Measurements from ENCODE around the gene C9orf50.

Gene C9orf50

DNA sequence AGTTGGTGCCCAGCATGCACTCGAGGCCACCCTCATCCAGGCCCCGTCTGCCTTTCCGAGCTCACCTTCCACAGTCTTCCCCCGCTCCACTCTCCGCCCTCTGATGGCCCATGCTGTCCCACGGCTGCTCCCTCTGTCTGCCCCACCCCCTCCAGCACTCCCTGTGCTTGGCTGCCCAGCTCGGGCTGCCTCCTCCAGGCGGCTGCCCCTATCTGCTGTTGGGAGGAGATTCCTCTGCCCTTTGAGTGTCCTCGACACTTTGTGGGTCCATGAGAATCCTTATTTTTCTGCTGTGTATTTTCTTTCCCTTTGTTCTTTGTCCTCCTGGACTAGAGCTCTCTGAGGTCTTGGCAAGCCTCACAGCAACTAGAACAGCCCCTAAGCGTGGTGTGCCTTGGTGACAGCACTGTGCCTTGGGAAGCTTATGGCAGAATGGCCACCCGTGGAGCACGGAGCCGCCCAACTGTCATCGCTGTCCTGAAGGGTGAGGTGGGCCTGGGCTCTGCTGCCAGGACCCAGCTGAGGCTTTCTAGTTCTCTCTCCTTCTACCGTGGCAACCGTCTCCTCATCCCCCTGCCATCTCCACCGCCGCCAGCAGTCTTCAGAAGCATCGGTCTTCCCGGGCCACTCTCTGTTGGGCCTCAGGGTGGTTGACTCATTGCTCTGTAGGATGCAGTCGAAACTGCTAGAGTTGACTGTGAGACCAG lies 10.2 kb upstream of the C9orf50 start:
- Histone ChIP-seq H3K9ac (ENCODE audit: low read depth, low read length) (no peak overlapping the region), H3K36me3 (ENCODE audit: insufficient read depth, low read length) (peaks cover 11% of the 10 kb centered on the region; the same call in 1 of the 2 replicates)

DNA sequence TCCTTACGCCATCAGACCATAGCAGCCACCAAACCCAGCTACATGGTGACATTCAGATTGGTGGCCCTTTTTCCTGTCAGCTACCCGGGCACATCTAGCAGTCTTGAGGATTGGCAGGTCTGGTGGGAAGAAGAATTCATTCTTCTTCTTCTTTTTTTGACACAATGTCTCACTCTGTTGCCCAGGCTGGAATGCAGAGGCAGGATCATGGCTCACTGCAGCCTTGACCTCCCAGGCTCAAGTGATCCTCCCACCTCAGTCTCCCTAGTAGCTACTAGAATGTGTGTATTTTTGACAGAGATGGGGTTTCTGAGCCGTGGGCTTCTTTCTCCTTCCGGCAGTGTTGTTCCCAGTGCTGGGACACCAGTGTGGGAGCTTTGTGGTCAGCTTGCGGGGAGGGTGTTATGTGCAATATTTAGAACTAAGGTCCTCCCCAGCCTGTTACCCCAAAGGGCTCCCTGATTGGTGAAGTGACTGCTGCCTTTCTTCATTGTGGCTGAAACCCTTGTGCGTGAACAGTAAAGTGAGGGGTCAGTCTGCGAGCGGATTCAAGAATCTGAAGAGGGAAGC lies 8.4 kb upstream of the C9orf50 start:
- peaks cover 11% of the 10 kb centered on the region; the same call in 1 of the 2 replicates for H3K4me1 ChIP-seq (ENCODE audit: insufficient read depth, low read length)
- peaks cover 6% of the 10 kb centered on the region; the same call in 1 of the 2 replicates for H3K36me3 ChIP-seq (ENCODE audit: insufficient read depth, low read length)
- H3K9ac ChIP-seq (ENCODE audit: low read depth, low read length), result no peak overlapping the region
- no peaks in the 10 kb centered on the region for H3K9me3 ChIP-seq (ENCODE audit: control insufficient read depth, insufficient read depth, low read length)

More for the DNA sequence above, 10.2 kb upstream of the C9orf50 start:
- Histone ChIP-seq H3K4me1 (ENCODE audit: insufficient read depth, low read length) (peaks cover 11% of the 10 kb centered on the region; the same call in 1 of the 2 replicates), H3K9me3 (ENCODE audit: control insufficient read depth, insufficient read depth, low read length) (no peaks in the 10 kb centered on the region)

DNA sequence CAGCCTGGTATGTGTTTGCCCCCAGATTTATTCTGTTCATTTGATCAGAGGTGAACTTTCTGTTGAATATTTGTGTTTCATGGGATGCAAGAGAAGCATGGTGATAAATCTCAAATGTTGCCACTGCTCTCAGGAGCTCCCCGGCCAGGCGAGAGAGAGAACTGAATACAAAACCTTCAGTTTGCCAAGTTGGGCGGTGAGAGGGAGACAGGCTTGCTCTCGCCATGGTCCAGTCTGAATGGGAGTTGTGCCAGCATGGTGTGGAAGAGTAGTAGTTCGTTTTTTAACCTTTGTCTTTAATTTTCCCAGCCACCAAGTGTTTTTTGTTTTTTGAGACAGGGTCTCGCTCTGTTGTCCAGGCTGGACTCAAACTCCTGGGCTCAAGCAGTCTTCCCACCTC lies 7.8 kb upstream of the C9orf50 start:
- Histone ChIP-seq H3K9ac (ENCODE audit: low read depth, low read length) (no peak overlapping the region), H3K9me3 (ENCODE audit: control insufficient read depth, insufficient read depth, low read length) (no peaks in the 10 kb centered on the region), H3K36me3 (ENCODE audit: insufficient read depth, low read length) (peaks cover 6% of the 10 kb centered on the region; the same call in 1 of the 2 replicates), H3K4me1 (ENCODE audit: insufficient read depth, low read length) (peaks cover 11% of the 10 kb centered on the region; the same call in 1 of the 2 replicates)

DNA sequence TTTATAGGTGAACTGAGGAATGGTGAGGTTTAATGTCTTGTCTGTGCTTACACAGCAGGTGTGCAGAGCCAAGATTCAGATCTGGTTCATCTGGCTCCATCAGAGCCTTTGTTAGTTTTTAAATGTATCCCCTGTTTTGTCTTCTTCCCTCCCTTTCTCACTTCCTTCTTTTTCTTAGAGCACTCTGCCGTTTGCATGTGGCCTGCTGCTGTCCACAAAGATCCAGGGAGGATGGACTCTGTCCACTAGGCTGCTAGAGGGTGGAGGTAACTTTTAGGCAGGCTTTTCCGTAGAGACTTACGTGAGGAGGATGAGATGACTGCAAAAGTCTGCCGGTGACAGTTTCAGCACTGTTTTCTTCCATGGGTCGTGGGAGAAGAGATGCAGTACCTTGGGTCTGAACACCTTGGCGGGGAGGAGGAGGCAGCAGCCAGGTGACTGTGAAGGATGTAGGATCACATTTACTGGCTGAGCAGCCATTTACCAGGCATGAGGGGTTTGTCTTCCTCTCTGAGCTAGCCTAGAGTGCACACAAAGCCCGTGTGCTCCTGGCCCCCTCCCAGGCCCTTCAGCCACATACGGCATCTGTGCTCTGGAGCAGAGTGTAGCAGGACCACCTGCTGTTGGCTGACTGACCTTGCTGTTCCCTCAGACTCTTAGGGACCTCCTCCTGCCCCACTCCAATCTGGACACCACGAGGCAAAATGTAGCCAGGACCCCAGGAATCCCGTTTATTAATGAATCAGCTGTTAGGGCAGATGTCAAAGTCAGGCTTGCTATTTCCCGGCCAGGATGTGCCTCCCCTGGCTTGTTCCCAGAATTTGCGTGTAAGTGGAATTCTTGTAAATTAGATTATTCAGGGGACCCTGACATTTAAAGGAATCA lies 6.9 kb upstream of the C9orf50 start:
- no peaks in the 10 kb centered on the region for H3K9me3 ChIP-seq (ENCODE audit: control insufficient read depth, insufficient read depth, low read length)
- peaks cover 3% of the 10 kb centered on the region; the same call in 1 of the 2 replicates for H3K36me3 ChIP-seq (ENCODE audit: insufficient read depth, low read length)
- H3K4me1 ChIP-seq (ENCODE audit: insufficient read depth, low read length), result peaks cover 11% of the 10 kb centered on the region; the same call in 1 of the 2 replicates
- peak overlapping the region; percentile 100; the same call in 1 of the 2 replicates for H3K9ac ChIP-seq (ENCODE audit: low read depth, low read length)

DNA sequence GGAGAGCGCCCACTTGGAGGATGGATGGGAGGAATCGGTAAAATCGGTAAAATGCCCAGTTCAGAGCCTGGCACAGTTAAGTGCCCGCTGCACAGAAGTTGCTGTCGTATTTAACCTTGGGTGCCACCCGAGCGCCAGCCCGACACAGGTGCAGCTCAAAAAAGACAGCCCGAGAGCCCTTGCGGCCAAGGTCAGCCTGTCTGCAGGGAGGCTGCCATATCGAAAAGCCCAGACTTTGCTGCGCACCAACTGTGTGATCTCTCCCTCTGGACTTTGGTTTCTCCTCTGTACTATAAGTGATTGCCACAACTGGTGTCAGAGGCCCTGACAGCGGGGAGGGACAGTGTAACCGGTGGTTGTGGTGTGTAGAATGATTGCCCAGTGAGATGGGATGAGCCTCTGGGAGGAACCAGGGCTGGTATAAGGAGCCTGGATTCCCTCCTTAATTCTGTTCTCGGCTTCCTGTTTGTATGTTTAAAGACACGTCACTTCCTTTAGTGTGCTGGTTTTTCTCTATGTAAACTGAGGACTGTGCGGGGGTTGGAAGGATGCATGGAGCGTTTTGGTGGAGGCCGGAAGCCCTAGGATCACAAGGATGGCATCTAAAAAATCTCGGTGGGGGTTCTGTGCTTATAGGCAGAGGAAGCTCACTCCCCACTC lies 5.9 kb upstream of the C9orf50 start:
- peak overlapping the region; percentile 100 for H3K9ac ChIP-seq (ENCODE audit: low read depth, low read length)
- no peaks in the 10 kb centered on the region for H3K9me3 ChIP-seq (ENCODE audit: control insufficient read depth, insufficient read depth, low read length)
- H3K4me1 ChIP-seq (ENCODE audit: insufficient read depth, low read length), result peaks cover 11% of the 10 kb centered on the region; the same call in 1 of the 2 replicates
- no peaks in the 10 kb centered on the region for H3K36me3 ChIP-seq (ENCODE audit: insufficient read depth, low read length)

DNA sequence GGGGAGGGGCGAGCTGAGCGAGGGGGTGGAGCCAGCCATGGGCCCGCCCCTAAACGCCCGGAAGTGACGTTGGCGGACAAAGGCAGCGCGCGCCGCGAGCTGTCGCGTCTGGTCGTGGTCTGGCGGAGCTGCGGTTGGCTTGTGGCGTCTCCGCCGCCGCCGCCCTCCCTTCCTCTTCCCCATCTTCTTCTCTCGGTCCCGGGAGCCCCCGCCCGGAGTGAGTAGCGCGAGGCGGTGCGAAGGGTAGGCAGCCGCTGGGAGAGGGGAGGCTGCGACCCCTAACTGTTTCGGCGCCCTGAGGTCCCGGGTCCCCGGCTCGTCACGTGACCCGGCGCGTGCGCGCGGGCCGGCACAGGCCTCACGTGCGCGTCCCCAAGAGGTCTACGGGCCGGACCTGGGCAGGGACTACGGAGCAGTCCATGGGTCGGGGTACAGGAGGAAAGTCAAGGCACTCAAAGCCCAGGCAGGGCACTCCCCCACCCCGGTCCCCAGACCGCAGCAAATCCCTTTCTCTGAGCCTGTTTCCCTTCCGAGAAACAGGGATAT lies 5.3 kb upstream of the C9orf50 start, which contains the start of gene NTMT1:
TSS of gene NTMT1 (plus strand) at position 85 of the 546 bp plus-strand sequence. CDS start 6,541 bp downstream, outside the sequence.
- peaks cover 11% of the 10 kb centered on the region; the same call in 1 of the 2 replicates for H3K4me1 ChIP-seq (ENCODE audit: insufficient read depth, low read length)
- no peaks in the 10 kb centered on the region for H3K9me3 ChIP-seq (ENCODE audit: control insufficient read depth, insufficient read depth, low read length)
- no peaks in the 10 kb centered on the region for H3K36me3 ChIP-seq (ENCODE audit: insufficient read depth, low read length)
- H3K9ac ChIP-seq (ENCODE audit: low read depth, low read length), result peak within 1 kb of the TSS; percentile 100

DNA sequence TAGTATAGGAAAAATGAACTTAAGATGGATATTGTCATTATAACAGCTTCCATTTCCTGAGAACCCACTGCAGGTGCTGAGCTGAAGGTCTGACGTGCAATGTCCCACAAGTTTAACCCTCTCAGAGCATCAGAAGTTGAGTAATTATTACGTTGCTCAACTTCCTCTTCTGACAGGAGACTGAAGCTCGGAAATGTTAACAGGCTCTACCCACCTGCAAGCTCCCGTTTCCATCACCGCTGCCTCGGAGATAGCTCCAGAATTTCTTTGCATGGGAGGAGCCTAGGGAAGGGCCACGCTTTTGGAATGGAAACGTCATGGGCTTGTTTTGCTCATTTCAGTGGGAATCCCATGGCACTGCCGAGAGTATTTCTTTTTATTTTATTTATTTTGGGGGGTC lies 4.0 kb upstream of the C9orf50 start:
- peak overlapping the region; percentile 100; the same call in 1 of the 2 replicates for H3K9ac ChIP-seq (ENCODE audit: low read depth, low read length)
- 0 out of 2 replicates have a peak, but pooled peaks cover 5% of the 10 kb centered on the region for H3K4me1 ChIP-seq (ENCODE audit: insufficient read depth, low read length)
- H3K9me3 ChIP-seq (ENCODE audit: control insufficient read depth, insufficient read depth, low read length), result no peaks in the 10 kb centered on the region
- no peaks in the 10 kb centered on the region for H3K36me3 ChIP-seq (ENCODE audit: insufficient read depth, low read length)

DNA sequence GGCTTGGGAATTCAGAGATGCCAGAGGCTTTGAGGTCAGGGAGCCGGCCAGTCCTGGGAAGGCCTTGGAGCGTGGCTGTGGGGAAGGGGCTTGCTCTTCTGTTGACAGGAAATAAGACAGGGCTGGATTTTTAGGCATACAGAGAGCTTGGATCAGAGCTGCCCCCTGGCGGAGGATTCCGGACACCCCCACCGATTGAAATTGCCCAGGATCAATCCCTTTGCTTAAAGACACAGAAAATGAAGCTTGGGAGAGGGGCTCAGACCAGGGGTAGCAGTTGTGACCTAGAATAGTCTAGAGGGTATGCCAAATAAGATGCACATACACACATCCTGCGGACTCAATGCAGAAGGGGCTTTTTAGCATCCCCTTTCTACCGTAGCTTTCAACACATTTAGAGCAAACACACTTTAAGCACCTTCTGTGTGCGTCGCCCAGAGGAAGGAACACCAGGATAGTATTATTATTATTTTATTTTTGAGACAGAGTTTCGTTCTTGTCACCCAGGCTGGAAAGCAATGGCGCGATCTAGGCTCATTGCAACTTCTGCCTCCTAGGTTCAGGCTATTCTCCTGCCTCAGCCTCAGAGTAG lies 3.4 kb upstream of the C9orf50 start:
- no peaks in the 10 kb centered on the region for H3K9me3 ChIP-seq (ENCODE audit: control insufficient read depth, insufficient read depth, low read length)
- no peak overlapping the region for H3K9ac ChIP-seq (ENCODE audit: low read depth, low read length)
- no peaks in the 10 kb centered on the region for H3K36me3 ChIP-seq (ENCODE audit: insufficient read depth, low read length)
- 0 out of 2 replicates have a peak, but pooled peaks cover 5% of the 10 kb centered on the region for H3K4me1 ChIP-seq (ENCODE audit: insufficient read depth, low read length)

DNA sequence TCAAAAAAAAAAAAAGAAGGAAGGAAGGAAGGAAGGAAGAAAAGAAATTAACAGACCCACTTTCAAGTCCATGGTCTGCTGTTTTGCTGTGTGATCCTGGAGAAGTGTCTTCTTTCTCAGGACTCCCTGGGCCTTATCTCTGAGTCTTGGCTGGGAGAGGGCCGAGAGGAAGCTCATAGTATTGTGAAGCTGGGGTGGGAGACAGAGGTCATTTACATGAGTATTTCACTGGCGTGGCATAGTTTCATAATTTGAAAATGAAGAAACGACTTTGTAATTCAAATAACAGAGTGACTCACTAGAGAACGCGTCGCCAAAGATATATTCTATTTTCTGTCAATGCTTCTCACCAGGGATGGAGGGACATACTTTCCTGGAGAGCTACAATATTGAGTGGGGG lies 2.4 kb upstream of the C9orf50 start:
- Histone ChIP-seq H3K36me3 (ENCODE audit: insufficient read depth, low read length) (no peaks in the 10 kb centered on the region), H3K9ac (ENCODE audit: low read depth, low read length) (no peak overlapping the region), H3K4me1 (ENCODE audit: insufficient read depth, low read length) (0 out of 2 replicates have a peak, but pooled peaks cover 5% of the 10 kb centered on the region), H3K9me3 (ENCODE audit: control insufficient read depth, insufficient read depth, low read length) (no peaks in the 10 kb centered on the region)

DNA sequence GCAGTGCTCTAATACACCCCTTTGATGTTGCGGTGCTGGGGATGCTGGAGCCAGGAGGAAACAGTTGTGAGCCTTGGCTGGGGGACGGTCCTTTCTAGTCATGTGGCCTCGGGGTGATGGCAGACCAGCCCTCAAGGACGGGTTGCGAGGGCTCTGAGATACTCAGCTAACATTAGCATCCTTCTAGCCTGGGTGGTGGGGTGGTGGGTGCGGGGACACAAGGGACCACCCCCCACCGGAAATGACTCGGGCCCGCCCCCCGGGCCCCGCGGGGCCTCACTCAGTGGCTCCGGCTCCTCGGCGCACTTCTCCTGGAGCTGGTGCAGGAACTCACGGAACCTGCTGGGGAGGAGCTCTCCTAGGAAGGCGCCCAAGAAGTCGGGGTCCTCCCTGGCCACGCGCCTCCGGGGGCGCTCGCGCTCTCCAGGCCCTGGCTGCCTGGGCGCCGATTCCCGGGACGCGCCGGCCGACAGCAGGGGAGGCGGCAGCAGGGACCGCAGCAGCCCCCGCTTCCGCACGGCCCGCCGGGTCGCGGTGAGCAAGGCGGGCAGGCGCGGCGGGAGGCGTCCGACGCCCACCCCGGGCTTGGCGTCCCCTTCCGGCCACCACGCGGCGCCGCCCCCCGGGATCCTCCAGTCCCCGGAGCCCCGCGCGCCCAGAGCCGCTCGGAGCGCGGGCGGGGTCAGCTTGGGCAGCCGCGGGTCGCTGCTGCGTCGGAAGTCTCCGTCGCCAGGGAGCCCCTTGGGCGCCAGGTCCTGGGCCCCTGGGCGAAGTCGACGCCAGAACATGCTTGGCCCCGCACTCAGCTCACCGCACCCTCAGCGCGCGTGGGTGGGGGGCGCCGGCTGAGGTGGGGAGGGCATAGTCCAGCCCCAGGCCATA lies 873 bp downstream of the C9orf50 start:
- Histone ChIP-seq H3K4me1 (ENCODE audit: insufficient read depth, low read length) (peaks cover 3% of the 10 kb centered on the region; the same call in 1 of the 2 replicates), H3K9me3 (ENCODE audit: control insufficient read depth, insufficient read depth, low read length) (no peaks in the 10 kb centered on the region), H3K36me3 (ENCODE audit: insufficient read depth, low read length) (no peaks in the 10 kb centered on the region), H3K9ac (ENCODE audit: low read depth, low read length) (peak overlapping the region; percentile 43)

DNA sequence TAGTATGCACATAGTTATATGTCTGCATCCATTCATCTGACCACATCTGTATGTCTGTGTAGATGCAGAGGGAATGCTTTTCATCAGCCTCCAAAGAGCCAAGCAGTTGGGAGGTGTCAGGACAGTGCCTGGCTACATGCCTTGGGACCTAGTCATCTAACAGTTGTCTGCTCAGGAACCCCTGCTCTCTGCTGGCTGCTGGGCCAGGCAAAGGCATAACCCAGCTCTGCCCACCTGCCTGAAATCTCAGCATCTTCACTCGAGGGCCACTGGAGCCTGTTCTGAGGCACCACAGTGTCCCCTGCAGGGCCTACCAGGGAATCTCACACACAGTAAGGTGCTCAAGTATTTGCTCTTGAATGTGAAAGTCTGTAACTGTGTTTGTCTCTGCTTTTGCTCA lies 3.7 kb downstream of the C9orf50 start:
- Histone ChIP-seq H3K9ac (ENCODE audit: low read depth, low read length) (no peak overlapping the region), H3K36me3 (ENCODE audit: insufficient read depth, low read length) (no peaks in the 10 kb centered on the region), H3K9me3 (ENCODE audit: control insufficient read depth, insufficient read depth, low read length) (no peaks in the 10 kb centered on the region), H3K4me1 (ENCODE audit: insufficient read depth, low read length) (peaks cover 3% of the 10 kb centered on the region; the same call in 1 of the 2 replicates)

DNA sequence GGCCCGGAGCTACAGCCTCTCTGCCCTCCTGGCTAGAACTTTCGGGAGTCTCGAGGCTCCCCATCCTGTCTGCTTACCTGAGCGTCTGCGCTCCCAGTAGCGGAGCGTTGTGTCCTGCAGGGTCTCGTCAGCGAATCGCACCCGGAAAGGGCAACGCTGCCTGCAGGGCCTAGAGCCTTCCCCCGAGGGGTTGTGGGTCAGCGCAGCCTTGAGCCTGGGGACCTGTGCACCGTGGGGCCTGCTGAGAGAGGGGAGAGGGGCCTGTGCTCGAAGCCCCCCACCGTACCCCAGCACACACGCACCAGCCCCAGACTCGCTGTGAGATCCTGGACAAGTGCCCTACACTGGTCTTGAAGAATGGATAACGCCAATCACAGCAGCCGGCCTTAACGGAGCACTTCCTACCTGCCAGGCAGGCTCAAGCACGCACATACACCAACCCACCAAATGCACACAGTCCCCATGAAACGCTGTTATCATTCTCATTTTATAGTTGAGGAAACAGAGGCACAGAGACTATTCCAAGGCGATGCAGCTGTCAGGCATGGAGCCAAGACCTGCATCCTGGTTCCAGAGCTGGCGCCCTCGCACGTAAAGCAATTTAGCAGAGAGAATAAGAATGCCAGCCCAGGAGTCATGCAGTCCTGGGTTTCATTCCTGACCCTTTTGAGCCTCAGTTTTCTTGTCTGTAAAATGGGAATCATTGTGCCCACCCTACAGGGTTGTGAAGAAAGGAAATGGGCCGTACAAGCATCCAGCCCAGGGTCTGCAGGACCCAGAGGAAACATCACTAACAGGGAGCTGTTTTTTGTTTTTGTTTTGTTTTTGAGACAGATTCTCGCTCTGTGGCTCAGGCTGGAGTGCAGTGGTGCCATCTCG lies 5.3 kb downstream of the C9orf50 start:
- no peaks in the 10 kb centered on the region for H3K9me3 ChIP-seq (ENCODE audit: control insufficient read depth, insufficient read depth, low read length)
- no peak overlapping the region for H3K9ac ChIP-seq (ENCODE audit: low read depth, low read length)
- H3K4me1 ChIP-seq (ENCODE audit: insufficient read depth, low read length), result peaks cover 3% of the 10 kb centered on the region; the same call in 1 of the 2 replicates
- H3K36me3 ChIP-seq (ENCODE audit: insufficient read depth, low read length), result no peaks in the 10 kb centered on the region
